WI38 (cell line): ENCODE results near the gene EHD1.

Experiments
- H3K4me3 ChIP-seq: 2 replicates; pipeline ENCODE4 v1.5.1; 2011; ENCODE audit warnings: low read depth, mild to moderate bottlenecking, control low read depth, low read length
- TF ChIP-seq, protein P1 (sequence below): IDR thresholded peaks from 2 replicates; pipeline ENCODE4 v1.5.1; 2012; ENCODE audit warnings: low read depth, mild to moderate bottlenecking, control low read depth, low read length

EHD1 gene

GRCh38 chr11:64898541-64898940, 20.1 kb upstream of the EHD1 start:
- TF ChIP-seq, protein P1, sequence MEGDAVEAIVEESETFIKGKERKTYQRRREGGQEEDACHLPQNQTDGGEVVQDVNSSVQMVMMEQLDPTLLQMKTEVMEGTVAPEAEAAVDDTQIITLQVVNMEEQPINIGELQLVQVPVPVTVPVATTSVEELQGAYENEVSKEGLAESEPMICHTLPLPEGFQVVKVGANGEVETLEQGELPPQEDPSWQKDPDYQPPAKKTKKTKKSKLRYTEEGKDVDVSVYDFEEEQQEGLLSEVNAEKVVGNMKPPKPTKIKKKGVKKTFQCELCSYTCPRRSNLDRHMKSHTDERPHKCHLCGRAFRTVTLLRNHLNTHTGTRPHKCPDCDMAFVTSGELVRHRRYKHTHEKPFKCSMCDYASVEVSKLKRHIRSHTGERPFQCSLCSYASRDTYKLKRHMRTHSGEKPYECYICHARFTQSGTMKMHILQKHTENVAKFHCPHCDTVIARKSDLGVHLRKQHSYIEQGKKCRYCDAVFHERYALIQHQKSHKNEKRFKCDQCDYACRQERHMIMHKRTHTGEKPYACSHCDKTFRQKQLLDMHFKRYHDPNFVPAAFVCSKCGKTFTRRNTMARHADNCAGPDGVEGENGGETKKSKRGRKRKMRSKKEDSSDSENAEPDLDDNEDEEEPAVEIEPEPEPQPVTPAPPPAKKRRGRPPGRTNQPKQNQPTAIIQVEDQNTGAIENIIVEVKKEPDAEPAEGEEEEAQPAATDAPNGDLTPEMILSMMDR, result no peak
- H3K4me3 ChIP-seq, result no peak overlapping the region

- no peak overlapping the region for H3K4me3 ChIP-seq
- TF ChIP-seq, protein P1, result no peak
Measured at GRCh38 chr11:64898076-64898445, 19.6 kb upstream of the EHD1 start.

- TF ChIP-seq, protein P1, result no peak
- H3K4me3 ChIP-seq, result no peak overlapping the region
Measured at GRCh38 chr11:64897381-64898075, 19.1 kb upstream of the EHD1 start.

DNA sequence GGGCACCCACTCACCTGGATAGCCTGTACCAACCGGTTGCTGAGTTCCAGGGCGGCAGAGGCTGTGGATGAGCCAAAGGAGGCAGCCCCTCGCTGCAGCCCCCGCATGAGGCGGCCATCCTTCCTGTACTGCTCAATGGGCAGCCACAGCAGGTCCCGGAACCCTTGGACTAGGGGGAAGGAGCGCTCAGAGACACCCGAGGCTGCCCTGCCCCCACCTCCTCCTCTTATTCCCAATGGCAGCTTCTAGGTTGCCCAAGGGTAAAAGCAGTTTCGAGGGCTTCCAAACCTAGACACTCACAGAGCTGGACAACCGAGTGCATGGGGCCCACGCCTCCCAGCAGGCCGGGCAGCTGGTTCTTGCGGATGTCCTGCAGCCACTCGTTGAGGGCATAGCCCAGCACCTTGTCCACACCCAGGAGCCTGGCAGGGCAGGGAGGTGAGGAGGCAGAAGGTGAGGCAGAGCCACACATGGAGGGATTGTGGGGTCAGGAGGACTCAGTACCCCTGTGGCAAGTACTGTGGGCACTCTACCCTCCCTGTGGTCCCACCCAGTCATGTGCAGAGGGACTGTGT, 18.1 kb upstream of the EHD1 start:
- TF ChIP-seq, protein P1, result no peak

GRCh38 chr11:64894812-64895452, 16.5 kb upstream of the EHD1 start:
- no peak overlapping the region for H3K4me3 ChIP-seq
- TF ChIP-seq, protein P1, result no peak

More for the DNA sequence above, 18.1 kb upstream of the EHD1 start:
- no peak overlapping the region for H3K4me3 ChIP-seq

DNA sequence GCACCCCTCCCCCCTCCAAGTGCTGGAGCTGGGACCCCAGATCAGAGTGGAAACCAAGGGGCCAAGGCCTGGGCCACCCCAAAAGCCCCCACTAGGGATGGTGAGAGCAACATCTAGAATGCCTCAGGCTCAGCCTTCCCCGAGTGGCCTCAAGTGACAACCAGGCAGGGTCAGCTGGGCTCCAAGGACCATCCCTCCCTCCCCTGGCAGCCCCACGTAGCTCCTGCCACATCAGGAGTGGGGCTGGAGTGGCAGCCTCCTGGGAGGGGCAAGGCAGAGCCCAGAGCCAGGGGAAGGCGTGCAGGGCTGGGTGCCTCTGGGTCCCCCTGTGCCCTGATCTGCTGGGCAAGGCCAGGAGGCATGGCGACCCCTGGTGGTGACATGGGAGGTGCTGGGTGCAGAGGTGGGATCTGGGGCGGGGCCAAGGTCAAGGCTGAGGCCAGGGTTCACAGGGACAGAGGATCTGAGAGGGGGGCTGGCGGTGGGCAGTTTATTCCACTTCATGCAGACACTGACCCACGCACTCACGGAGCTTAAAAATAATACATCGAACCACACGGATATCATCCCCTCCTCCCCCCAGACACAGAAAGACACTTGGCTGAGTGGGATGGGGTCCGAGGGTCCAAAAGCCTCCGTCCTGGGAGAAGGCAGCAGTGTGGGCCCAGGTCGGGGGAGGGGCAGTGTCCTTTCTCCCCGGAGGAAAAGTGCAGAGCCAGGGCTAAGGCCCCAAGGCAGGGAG, 15.8 kb upstream of the EHD1 start:
- no peak overlapping the region for H3K4me3 ChIP-seq
- TF ChIP-seq, protein P1, result peak; percentile 90
